GM19468 (cell line): ENCODE data around the gene SEC14L6.
"Not testable (repeated sequence)": the region's sequence is repeated elsewhere in the genome, so short reads cannot be mapped to it uniquely, and the experiment has no call there.

Experiments
- ATAC-seq: cut with Tn5 transposase; IDR thresholded peaks from one replicate; pipeline ENCODE4 v1.9.1; 2021; ENCODE audit warnings: mild to moderate bottlenecking, moderate library complexity, moderate number of reproducible peaks; ENCODE audit not compliant: unreplicated experiment; ENCODE audit errors: extremely low read depth

The SEC14L6 gene

DNA sequence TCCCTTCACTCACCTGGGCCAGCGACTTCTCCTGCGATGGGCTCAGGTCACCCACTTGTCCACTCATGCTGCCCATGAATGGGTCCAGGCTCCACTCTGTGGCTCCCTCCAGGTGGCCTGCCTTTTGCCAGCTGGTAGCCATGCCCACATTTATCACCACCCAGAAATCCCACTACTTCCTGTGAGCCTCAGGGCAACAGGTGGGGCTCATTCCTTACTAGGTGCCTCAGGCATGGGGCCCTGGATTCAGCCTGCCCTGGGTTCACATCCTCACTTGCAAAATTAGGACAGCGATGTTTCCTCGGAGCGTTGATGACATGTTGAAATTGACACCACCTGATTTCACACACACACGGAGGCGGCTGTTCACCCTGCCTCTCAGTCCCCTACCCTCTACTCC, at the start of gene SEC14L6:
TSS of gene SEC14L6 (minus strand) at position 126 of the 400 bp plus-strand sequence. CDS start at position 67, 59 bp downstream.
- ATAC-seq, result no peak

- ATAC-seq, result no peak
These were observed 49.7 kb upstream of the SEC14L6 start for GRCh38 chr22:30596199-30596598.

GRCh38 chr22:30592360-30592713, 45.8 kb upstream of the SEC14L6 start:
- ATAC-seq, result not testable (repeated sequence)

DNA sequence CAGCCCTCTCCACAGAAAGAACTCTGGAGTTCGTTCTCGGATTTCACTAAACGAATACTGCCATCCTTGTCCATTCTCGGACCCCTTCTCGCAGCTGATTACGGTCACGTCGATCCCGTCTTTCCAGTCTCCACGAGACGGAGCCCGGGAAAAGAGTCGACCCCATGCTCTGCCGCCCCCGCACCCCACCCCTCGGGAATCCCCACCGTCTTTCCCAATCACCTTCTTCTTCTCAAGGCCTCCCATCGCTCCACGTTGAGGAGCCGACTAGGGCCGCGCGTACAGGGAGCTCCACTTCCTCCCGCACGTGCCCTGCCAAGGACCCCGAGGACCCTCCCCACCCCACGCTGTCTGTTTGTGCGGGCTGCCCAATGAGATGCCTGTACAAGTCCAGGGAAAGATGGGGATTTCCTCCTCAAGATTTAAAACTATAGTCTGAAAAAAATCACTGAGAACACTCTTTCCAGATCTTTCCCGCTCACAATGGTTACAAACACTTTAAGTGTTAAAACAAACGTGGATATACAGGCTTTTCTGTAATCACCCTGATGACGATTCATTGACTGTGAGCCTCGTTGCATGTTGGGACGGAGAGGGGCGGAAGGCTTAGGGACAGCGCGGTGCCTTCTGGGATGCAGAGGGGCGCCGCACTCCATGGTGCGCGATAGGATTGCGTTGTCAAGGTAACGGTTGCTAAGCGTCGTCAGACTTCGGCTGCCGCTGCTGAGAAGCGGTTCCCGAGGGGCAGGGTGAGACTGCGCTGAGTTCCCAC, 45.2 kb upstream of the SEC14L6 start, which contains the start of gene PES1:
TSS of gene PES1 (minus strand) at position 323 of the 772 bp plus-strand sequence. CDS start at position 246, 77 bp downstream.
- peak; percentile 76 for ATAC-seq

- ATAC-seq, result no peak
These were observed 44.6 kb upstream of the SEC14L6 start for GRCh38 chr22:30591191-30591587.

DNA sequence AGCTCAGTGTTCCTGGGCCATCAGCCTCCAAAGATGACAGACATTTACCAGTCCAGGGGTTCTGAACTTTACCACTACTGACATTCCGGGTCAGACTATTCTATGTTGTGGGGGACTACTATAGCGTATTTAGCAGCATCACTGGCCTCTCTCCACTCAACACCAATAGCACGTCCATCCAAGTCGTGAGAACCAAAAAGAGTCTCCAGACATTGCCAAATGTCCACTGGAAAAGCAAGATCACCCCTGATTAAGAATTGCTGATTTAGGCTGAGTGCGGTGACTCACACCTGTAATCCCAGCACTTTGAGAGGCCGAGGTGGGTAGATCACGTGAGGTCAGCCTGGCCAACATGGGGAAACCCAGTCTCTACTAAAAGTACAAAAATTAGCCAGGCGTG, 39.9 kb upstream of the SEC14L6 start:
- ATAC-seq, result no peak

DNA sequence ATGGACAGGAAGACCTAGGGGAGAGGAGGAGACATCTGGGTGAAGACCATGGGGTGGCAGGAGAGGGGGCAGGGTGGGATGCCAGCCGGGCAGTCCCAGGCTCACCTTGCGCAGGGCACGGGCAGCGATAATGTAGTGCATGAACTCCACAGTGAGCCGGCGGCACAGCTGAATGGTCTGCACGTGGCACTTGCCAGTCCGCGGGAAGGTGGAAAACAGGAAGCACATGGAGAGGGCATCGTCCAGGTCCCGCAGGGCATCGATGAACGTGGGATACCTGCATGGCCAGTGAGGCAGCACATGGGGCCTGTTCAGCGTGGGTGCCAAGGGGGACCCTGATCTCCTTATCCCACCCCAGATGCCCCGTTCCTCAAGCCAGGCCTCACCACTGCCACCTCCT, 37.9 kb upstream of the SEC14L6 start:
- ATAC-seq, result no peak

GRCh38 chr22:30582788-30583545, 36.4 kb upstream of the SEC14L6 start:
- ATAC-seq, result no peak

DNA sequence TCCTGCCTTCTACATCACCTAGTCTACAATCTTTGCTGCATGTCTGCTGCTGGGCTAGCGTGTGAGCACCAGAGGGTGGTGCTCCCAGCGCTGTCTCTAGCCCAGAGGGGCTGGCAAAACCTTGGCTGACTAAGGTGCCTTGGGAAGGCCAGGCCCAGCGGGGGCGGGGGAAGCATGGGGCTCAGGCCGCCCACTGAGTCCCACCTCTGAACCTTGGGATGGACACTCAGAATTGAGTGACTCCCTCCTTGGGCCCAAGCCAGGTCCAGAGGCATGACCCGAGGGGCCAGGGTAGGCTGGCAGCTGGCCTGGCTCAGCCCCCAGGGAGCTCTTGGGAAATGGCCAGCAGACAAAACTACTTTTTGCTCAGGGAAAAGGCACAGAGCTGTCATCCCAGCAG, 35.5 kb upstream of the SEC14L6 start:
- ATAC-seq, result no peak

DNA sequence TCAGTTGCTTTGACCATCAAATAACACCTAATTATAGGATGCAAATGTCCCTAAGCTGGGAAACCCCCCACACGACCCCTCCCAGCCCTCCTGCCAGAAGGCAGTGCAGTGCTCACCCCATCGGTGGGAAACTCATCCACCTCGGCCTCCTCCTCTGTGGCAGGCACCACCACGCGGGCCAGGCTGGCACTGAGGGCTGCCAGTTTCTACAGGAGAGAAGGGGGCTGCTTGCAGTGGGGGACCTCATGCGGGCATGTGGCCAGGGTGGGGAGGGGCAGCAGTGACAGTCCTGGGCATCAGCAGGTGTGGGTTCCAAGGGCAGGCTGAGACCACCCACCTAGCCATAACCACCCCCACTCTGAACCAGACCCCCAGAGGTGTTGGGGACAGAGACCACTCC, 34.4 kb upstream of the SEC14L6 start:
- no peak for ATAC-seq

GRCh38 chr22:30578481-30578880, 31.9 kb upstream of the SEC14L6 start:
- ATAC-seq, result no peak

DNA sequence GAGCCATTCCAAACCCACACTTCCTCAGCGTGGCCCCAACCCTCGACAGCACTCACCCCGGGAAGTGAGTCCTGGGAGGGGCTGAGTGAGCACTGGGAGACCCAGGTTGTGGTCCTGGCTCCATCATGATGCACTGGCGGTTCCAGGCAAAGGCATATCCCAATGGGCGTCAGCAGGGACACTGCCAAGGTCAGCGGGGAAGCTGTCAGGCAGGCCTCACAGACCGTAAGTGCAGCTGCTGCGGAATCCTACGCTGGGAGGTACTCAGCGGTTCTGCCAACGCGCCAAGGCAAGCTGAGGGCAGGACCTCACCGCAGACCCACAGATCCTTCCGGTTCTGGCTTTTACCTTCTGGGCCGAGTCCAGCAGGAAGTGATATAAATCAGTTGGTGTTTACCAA, 29.3 kb upstream of the SEC14L6 start:
- ATAC-seq, result no peak

DNA sequence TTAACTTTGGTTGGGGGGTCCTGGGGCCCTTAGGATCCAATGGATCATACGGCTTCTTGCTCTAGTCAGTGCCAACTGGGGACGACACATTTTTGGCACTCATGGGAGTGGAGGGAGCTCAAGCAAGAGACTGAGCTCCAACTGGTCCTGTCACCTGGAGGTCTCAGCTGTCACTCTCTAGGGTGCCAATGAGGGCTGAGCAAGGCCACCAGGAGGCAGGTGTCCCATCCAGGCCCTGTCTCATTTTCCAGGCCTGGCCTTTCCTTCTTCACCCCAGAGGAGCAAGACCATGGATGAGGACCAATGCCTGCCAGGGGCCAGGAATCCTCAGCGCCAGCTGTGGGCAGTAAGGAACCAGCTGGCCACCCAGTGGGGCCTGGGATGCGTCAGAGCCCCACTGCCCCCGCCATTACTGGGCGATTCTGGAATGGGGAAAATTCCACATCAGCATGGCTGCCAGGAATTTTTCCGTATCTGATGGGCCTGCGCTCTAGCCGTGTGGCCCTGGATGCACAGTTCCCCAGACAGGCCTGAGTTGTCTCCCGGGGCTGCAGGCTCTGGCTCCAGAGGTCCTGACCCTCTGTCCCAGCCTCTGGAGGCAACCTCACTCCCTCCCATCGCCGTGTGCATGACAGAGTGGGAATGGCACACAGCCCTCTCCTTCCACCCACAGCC, 28.6 kb upstream of the SEC14L6 start:
- ATAC-seq, result no peak

DNA sequence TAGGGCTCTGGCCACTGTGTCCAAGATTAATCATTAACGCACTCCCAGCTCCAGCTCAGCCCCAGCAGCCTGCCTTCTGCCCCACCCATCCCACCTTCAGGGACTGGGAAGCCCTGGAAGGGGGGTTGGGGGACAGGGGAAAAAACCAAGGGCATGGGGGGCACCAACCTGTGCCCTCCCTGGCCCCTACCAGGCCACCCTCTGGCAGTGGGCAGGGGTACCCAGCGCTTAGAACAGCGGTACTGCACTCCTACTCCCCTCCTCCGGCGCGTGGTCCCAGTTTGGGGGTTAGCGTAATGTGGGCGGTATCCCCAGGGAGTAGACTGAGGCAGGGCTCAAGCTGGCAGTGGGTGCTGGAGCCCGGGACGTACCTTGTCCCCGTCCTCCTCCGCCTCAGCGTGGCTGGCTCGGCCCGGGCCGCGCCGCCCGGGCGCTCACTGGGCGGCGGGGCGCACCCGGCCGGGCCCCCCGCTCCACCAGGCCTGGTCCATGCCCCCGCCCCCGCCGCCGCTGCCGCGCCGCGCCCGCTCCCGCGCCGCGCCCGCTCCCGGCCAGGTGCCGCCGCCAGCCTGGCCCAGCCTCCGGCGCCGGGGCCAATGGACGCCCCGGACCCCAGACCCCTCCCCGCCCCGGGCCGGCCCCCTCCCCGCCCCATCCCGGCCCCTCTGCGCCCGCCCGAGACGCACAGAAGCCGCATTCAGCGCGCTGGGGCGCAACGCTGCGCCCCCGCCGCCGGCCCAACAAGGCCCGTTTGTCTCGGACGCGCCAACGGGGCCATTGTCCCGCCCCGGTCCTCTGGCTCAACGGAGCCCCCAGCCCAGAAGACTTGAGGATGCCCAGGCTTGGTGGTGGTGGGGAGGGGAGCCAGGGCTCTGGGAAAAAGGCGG, 27.8 kb upstream of the SEC14L6 start, which contains the start of gene GAL3ST1:
TSS of gene GAL3ST1 (minus strand) at position 571 of the 887 bp plus-strand sequence. CDS start 17,273 bp downstream, outside the sequence.
- no peak for ATAC-seq

GRCh38 chr22:30573594-30574094, 27.1 kb upstream of the SEC14L6 start:
- no peak for ATAC-seq

DNA sequence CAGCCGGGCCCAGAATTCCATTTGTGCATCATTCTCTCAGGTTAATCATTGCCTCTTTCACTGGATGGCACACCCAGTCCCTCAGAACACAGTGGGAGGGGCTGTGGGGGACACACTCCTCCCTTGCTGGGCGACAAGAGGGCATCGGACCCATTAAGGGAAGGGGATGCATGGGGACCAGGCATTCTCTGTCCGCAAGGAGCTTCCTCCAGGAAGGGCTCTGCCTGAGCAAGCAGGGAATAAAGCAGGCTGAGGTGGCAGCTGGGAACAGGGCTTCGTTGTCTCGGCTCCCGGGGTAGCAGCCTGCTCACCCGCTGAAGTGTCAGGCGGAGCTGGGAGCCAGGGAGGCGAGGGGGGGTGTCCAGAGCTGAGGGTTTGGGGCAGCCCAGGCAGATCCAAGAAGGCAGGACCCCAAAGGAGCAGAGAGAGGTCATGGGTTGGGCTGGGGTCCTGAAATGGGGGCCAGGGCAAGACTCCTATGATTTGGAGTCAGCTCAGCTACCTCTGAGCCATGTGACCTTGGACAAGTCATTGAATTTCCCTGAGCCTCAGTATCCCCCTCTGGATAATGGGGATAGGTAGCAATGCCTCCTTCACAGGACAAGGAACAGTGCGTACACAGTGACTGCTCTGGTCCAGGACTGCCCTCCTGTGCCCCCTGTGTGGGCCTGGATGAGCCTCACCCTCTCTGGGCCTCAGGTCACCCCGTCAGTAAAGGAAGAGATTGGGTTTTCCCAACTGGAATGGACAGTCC, 26.5 kb upstream of the SEC14L6 start:
- no peak for ATAC-seq

DNA sequence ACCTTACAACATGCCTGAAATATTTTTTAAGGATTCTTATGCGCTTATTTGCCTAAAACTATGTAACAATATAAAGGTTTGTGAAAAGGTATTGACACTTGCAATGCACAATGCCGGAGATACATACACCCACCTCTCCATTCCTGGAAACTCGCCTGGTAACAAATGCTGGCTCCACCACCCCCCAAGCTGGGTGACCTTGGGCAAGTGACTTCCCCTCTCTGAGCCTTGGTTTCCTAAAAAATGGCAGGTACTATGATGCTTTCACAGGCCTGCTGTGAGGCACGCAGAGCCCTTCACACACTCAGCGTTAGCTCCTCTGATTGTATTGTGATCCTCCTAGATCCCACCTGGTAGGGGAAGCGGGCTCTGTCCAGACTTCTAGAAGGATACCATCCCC, 25.7 kb upstream of the SEC14L6 start:
- ATAC-seq, result no peak

DNA sequence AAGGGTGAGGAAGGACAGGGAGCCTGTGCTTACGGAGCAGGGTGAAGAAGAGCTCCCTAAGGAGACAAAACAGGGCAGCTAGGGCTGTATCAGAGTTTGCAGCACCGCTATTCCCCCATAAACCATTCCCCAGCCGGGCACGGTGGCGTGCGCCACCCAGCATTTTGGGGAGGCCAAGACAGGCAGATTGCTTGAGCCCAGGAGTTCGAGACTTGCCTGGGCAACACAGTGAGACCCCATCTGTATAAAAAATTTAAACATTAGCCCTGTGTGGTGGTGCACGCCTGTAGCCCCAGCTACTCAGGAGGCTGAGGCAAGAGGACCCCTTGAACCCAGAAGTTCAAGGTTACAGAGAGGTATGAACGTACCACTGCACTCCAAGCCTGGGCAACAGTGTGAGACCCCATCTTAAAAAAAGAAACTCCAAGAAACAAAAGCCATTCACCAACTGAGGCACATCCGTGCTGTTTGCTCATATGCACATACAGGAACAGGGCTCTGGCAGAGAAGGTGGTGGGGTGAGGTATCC, 23.2 kb upstream of the SEC14L6 start:
- ATAC-seq, result no peak
